HUES6 (cell line): ENCODE measurements around the gene NKAIN2.
"Not testable (repeated sequence)": the region's sequence is repeated elsewhere in the genome, so short reads cannot be mapped to it uniquely, and the experiment has no call there.

Experiments used
- H3K27ac ChIP-seq: 2 replicates; pipeline ENCODE4 v1.7.0; 2013; ENCODE audit warnings: low read depth, mild to moderate bottlenecking, low read length, inconsistent platforms
- H3K27me3 ChIP-seq: 2 replicates; pipeline ENCODE4 v1.6.1; 2013; ENCODE audit warnings: low read length; ENCODE audit not compliant: control insufficient read depth, insufficient read depth
- H3K36me3 ChIP-seq: 2 replicates; pipeline ENCODE4 v1.6.1; 2013; ENCODE audit warnings: low read length; ENCODE audit not compliant: control insufficient read depth, insufficient read depth
- H3K4me1 ChIP-seq: 2 replicates; pipeline ENCODE4 v1.6.1; 2013; ENCODE audit warnings: low read length; ENCODE audit not compliant: control insufficient read depth, insufficient read depth
- H3K4me3 ChIP-seq: 2 replicates; pipeline ENCODE4 v1.5.1; 2013; ENCODE audit warnings: low read depth, low read length
- H3K9ac ChIP-seq: one replicate; pipeline ENCODE4 v1.6.1; 2013; ENCODE audit warnings: mild to moderate bottlenecking, low read length
- H3K9me3 ChIP-seq: 2 replicates; pipeline ENCODE4 v1.6.1; 2013; ENCODE audit warnings: low read depth, low read length; ENCODE audit not compliant: control insufficient read depth, insufficient read depth

Gene NKAIN2

DNA sequence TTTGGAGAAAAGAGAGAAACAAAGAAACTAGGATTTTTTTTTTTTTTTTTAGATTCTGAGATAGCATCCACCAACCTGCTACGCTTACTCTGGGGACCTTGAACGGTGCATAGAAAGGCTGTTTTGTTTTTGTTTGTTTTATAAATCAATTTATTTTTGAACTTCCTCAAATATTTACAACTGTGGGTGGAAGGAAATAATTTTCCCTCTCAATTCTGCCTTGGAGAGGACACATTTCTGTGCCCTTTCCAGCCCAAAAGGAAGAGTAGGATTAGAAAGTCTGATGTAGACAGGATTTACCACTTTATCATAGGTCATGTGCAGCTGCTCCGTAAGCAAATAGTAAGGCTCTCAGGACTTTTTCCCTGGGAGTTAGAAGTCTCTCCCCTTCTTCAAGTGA is 190.5 kb downstream of the NKAIN2 start:
- H3K27ac ChIP-seq: no peak overlapping the region
- H3K9me3 ChIP-seq: no peaks in the 10 kb centered on the region

DNA sequence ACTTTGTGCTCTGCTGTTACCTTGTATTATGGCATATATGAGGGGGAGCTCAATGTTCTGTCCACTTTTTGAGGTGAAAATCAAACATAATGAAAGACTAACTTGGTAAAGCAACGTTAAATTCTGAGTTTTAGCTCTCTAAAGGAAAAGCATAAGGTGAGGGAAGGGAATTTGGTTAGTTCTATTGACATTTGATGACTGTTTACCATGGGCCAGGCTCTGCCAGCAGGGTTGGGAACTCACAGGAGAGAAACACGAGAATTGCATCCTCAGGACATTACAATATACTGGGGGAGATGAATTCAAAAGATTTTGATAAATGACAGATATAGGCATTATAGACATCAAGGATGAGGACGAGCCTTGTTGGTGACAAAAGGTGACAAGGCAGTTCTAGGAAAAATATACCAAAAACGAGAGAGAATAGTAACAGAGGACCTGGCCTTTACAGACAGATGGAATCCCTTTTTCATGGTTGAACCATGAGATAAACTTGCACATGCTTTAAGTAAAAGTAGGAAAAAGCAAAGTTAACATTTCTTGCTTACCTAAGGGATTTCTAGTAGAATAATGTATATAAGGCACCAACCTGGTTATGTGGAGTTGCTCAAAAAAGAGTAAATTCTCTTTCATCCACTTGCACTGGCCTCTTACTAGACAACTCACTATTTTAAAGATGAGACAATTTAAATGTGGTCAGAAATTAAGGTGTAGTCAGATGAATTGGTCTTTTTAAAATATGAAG is 191.4 kb downstream of the NKAIN2 start:
- Histone ChIP-seq H3K9me3 (no peaks in the 10 kb centered on the region), H3K36me3 (no peaks in the 10 kb centered on the region), H3K9ac (no peak overlapping the region), H3K27me3 (no peaks in the 10 kb centered on the region), H3K27ac (no peak overlapping the region), H3K4me1 (no peaks in the 10 kb centered on the region), H3K4me3 (no peak overlapping the region)

More for the DNA sequence above, 190.5 kb downstream of the NKAIN2 start:
- no peak overlapping the region for H3K9ac ChIP-seq
- no peaks in the 10 kb centered on the region for H3K27me3 ChIP-seq
- no peaks in the 10 kb centered on the region for H3K4me1 ChIP-seq
- H3K4me3 ChIP-seq: no peak overlapping the region
- H3K36me3 ChIP-seq: no peaks in the 10 kb centered on the region

DNA sequence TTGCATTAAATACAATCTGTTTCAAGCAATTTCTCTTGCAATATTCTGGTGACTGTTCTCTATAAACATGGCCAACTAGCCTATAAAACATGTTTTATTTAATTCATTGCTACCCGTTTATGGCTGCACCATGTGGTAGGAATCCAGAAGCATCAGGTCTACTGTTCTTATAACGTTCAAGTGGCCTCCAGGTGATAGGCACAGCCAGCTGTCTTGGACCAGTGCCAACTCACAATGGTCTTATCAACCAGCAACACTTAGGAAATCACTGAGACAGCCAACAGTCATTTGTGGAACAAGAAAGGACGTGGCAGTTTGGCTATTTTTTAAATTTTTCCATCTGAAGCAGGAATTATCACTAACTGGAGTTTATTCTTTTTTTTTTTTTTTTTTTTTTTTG is 193.6 kb downstream of the NKAIN2 start:
- Histone ChIP-seq H3K27me3 (no peaks in the 10 kb centered on the region), H3K4me3 (no peak overlapping the region), H3K36me3 (no peaks in the 10 kb centered on the region)

DNA sequence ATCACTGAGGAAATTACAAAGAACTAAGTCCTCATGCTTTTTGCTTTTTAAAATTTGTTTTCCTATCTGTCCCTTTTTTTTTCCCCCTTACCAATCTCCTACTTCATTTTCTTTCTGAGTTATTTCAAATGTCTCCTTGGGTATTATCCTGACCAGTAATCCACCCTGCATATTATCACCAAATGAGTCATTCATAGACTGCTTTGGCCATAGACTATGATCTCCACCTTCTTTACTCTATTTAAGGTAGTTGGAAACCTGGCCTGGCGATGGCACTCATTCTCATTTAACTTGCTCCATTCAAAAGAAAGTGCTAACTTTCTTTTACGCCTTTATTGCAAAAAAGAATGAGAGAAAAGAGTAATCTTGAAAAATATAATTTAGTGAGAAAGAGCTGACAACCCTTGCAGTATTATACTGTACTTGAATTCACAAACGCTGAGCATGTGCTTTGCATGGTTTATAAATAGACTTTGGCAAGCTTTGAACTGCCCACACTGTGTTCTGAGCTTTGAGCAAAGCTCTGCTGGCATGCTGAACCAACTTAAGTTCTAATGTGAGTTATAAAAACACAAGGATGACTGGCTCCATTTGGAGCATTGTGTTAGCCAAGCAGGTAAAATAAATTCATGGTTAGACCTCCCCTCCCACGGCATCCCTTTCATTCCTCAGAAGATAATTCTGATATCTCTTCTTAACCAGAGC is 198.9 kb downstream of the NKAIN2 start:
- no peak overlapping the region for H3K9ac ChIP-seq

More for the DNA sequence above, 193.6 kb downstream of the NKAIN2 start:
- no peaks in the 10 kb centered on the region for H3K4me1 ChIP-seq
- no peak overlapping the region for H3K27ac ChIP-seq
- no peaks in the 10 kb centered on the region for H3K9me3 ChIP-seq
- H3K9ac ChIP-seq: no peak overlapping the region

DNA sequence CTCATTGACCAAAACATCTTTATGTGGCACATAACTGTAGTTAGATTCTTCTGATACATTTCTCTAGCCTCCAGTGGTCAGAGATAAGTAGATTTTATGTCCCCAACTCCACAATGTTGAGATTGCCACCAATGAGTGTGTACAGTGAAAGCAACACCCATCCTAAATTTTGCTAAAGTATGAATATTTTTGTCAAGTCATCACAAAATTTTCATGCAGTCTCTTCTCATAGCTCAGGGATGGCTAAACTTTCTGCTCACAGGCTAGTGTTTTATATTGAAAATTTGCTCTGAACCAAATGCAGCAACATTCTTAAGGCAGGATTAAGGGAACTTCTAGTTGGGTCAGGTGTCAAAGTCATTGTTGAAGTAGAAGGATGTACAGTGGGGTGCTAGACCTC is 203.6 kb downstream of the NKAIN2 start:
- no peak overlapping the region for H3K9ac ChIP-seq
- no peaks in the 10 kb centered on the region for H3K36me3 ChIP-seq
- H3K4me3 ChIP-seq: no peak overlapping the region
- H3K27ac ChIP-seq: no peak overlapping the region
- H3K4me1 ChIP-seq: no peaks in the 10 kb centered on the region
- H3K27me3 ChIP-seq: no peaks in the 10 kb centered on the region
- no peaks in the 10 kb centered on the region for H3K9me3 ChIP-seq

More for the DNA sequence above, 198.9 kb downstream of the NKAIN2 start:
- Histone ChIP-seq H3K36me3 (no peaks in the 10 kb centered on the region), H3K27me3 (no peaks in the 10 kb centered on the region), H3K4me3 (no peak overlapping the region), H3K27ac (no peak overlapping the region), H3K9me3 (no peaks in the 10 kb centered on the region), H3K4me1 (no peaks in the 10 kb centered on the region)

DNA sequence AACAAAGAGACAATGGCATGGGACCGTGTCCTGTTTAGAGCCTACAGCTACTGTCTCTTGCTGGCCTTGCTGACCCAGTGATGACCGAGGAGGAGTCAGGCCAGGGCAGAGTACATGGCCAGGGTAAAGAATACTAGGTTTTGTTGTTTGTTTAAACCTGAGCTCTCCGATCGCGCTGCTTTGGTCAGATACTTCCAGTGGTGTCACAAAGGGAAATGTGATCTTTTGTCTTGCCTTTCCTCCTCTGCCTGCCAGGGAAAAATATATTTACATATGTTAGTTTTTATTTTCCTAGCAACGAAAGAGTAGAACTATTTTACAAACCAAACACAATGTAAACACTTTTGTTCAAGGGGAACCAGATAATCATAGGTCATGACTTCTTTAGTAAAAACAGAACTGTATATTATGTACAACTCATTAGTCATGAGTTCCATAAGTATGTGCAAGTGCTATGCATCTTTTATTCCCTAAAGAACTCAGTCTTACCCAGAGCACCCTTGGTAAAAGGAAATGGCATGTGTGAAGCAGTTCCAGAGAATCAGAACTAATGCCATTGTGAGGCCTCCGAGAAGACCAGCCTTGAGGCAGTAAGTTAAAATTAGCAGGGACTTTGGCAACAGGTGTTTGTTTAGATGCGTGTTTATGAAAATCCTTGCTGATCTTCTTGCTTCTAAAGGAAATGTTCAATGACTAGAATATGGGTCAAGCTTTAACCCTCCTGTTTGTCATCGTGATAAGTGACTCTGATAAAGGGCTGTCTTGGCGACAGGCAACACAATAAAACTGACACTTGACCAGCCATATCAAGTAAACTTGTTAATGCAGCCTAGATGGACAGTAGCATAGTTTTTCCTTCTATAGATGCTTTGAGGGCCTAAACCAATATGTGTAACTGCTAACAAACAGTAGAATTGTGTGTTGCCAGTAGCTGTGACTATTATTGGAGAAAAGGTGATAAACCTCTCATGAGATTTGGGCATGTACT is 204.6 kb downstream of the NKAIN2 start:
- Histone ChIP-seq H3K9ac (no peak overlapping the region), H3K27ac (no peak overlapping the region), H3K4me1 (no peaks in the 10 kb centered on the region), H3K36me3 (no peaks in the 10 kb centered on the region), H3K4me3 (no peak overlapping the region), H3K9me3 (no peaks in the 10 kb centered on the region), H3K27me3 (no peaks in the 10 kb centered on the region)

DNA sequence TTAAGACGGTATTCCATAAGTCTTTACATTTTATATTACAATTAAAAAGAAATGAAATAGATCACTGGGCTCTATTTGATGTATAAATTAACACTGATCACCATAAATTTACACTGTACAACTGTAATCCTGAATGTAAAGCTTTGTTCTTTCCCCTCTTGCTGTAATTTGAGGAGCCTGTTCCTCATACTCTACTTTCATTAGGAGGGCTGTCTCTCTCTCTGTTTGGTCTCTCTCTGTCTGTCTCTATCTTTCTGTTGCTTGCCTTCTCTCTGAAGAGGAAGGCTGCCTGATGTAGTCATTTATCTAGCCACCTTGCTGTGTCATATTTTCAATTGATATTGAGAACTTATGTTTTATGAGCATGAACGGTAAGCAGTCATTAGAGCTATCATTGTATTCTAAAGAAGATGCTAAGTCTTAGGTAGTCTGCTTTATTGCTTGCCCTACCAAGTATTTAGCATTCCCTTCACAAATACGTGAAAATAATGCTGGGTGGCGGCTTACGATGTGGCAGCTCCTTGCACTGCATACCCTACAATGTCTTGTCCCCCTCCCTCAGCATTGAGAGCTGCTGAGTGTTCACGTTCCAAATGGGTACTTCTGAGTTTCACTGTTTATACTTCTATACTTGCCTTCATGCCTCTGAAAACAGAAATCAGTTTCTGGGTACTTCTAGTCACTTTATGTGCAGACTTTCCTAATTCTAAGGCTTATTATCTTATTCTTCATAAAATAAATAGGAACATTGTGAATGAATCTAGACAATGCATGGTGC is 205.5 kb downstream of the NKAIN2 start:
- H3K9ac ChIP-seq: no peak overlapping the region
- no peaks in the 10 kb centered on the region for H3K27me3 ChIP-seq
- no peak overlapping the region for H3K4me3 ChIP-seq
- no peaks in the 10 kb centered on the region for H3K9me3 ChIP-seq
- no peaks in the 10 kb centered on the region for H3K4me1 ChIP-seq
- no peak overlapping the region for H3K27ac ChIP-seq
- H3K36me3 ChIP-seq: no peaks in the 10 kb centered on the region

DNA sequence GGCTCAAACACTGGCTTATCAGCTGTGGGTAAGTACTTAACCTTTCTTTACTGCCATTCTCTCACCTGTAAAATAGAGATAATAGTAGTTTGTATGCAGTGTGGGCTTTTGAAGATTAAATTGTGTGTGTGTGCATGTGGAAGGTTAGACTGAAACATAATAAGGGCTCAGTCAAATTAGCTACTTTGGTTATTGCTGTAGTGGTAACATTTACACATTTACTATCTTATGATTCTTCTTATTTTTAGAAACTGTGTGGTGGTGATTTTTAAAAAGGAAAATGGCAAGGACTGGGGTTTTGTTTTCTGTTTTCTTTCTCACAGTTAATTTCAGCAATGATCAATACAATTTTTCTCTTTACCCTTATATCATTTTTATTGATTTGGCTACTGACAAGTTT is 206.9 kb downstream of the NKAIN2 start:
- Histone ChIP-seq H3K9ac (no peak overlapping the region), H3K27ac (no peak overlapping the region), H3K4me1 (no peaks in the 10 kb centered on the region), H3K27me3 (no peaks in the 10 kb centered on the region), H3K36me3 (no peaks in the 10 kb centered on the region), H3K9me3 (no peaks in the 10 kb centered on the region), H3K4me3 (no peak overlapping the region)

DNA sequence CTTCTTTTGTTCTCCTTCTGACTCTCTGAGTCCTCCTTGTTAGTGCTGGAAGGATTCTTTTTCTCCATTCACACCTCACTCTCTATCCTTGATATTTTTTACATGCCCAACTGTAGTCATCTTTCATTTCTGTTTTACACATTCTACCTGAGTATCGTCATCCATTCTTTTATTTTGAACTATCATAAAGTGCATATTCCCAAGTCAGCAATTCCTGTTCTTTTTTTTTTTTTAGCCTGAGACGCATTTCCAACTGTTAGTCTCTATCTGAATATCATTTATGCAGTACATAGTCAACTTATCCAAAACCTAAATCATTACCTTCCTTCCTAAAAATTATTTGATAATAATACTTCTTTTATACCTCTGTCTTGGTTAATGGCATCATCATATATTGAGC is 207.5 kb downstream of the NKAIN2 start:
- H3K27ac ChIP-seq: no peak overlapping the region
- H3K27me3 ChIP-seq: no peaks in the 10 kb centered on the region
- no peaks in the 10 kb centered on the region for H3K9me3 ChIP-seq
- H3K4me1 ChIP-seq: no peaks in the 10 kb centered on the region
- H3K36me3 ChIP-seq: no peaks in the 10 kb centered on the region
- H3K9ac ChIP-seq: no peak overlapping the region
- no peak overlapping the region for H3K4me3 ChIP-seq

DNA sequence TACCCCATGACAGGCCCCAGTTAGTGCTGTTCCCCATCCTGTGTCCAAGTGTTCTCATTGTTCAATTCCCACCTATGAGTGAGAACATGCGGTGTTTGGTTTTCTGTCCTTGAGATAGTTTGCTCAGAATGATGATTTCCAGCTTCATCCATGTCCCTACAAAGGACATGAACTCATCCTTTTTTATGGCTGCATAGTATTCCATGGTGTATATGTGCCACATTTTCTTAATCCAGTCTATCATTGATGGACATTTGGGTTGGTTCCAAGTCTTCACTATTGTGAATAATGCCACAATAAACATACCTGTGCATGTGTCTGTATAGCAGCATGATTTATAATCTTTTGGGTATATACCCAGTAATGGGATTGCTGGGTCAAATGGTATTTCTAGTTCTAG is 218.4 kb downstream of the NKAIN2 start:
- not testable (repeated sequence) for H3K27ac ChIP-seq, H3K9me3 ChIP-seq, H3K36me3 ChIP-seq, H3K9ac ChIP-seq, H3K4me3 ChIP-seq, H3K4me1 ChIP-seq, H3K27me3 ChIP-seq
